Panc1 (cell line): ENCODE measurements around the gene CYB5RL. TPM values are rescaled to one million over a fixed set of nuclear protein-coding genes. Genes with fewer than 3 reads are reported as not detected.

ENCODE experiments used
- ATAC-seq: fragments of 200-7000 bp; cut with Tn5 transposase; 2 replicates; pipeline ENCODE4 v1.9.1; 2020; ENCODE audit warnings: mild to moderate bottlenecking, moderate library complexity
- BruUV-seq: library from RNA; stranded (reverse); fragments of 400-500 nt; replicated peaks from 2 replicates; lab custom pipeline; 2021; lab: Mats Ljungman, UMichigan
- CTCF ChIA-PET: fragments of 300-600 bp; sonication (Branson Sonifier 250); formaldehyde crosslinking; loops from one replicate; lab custom pipeline; 2022; ENCODE audit warnings: antibody characterized with exemption; lab: Charles Lee
- POLR2A ChIA-PET: fragments of 300-600 bp; sonication (Branson Sonifier 250); formaldehyde crosslinking; loops from one replicate; lab custom pipeline; 2022; ENCODE audit warnings: antibody characterized with exemption; lab: Charles Lee
- DNase-seq: peaks from one replicate; pipeline ENCODE4 v3.0.0-alpha.2; 2010; ENCODE audit warnings: low read depth, low spot score
- H3K27ac ChIP-seq: 2 replicates; pipeline ENCODE4 v1.5.1; 2011; ENCODE audit warnings: mild to moderate bottlenecking, low read length, inconsistent platforms
- H3K27me3 ChIP-seq: fragments of 200-500 bp; sonication (Bioruptor generic); 2 replicates; pipeline ENCODE4 v1.6.0; 2014; ENCODE audit warnings: low read length, inconsistent platforms; ENCODE audit not compliant: control insufficient read depth, insufficient read depth
- H3K36me3 ChIP-seq: fragments of 200-500 bp; sonication (Bioruptor generic); 2 replicates; pipeline ENCODE4 v1.5.1; 2014; ENCODE audit warnings: inconsistent platforms, mild to moderate bottlenecking, low read length, moderate library complexity; ENCODE audit not compliant: control insufficient read depth, insufficient read depth
- H3K4me1 ChIP-seq: 2 replicates; pipeline ENCODE4 v1.5.1; 2011; ENCODE audit warnings: inconsistent platforms, mild to moderate bottlenecking, low read length, moderate library complexity; ENCODE audit not compliant: control insufficient read depth, insufficient read depth
- H3K4me3 ChIP-seq, 2 experiments: 2 replicates each; pipeline ENCODE4 v1.5.1; 2011 to 2012; ENCODE audit warnings: low read depth in 2 of 2, low read length in 2 of 2, mild to moderate bottlenecking in 2 of 2, inconsistent platforms in 1 of 2, moderate library complexity in 1 of 2
- H3K9me3 ChIP-seq: fragments of 200-500 bp; sonication (Bioruptor generic); 2 replicates; pipeline ENCODE4 v1.5.1; 2014; ENCODE audit warnings: low read depth, mild to moderate bottlenecking, inconsistent platforms, low read length, moderate library complexity; ENCODE audit not compliant: control insufficient read depth, insufficient read depth
- POLR2AphosphoS5 ChIP-seq: IDR thresholded peaks from 2 replicates; pipeline ENCODE4 v1.6.1; 2012; ENCODE audit warnings: mild to moderate bottlenecking, low read depth, low read length, moderate library complexity
- SIN3A ChIP-seq: IDR thresholded peaks from 2 replicates; pipeline ENCODE4 v1.6.1; 2012; ENCODE audit warnings: low read depth, mild to moderate bottlenecking, low read length, moderate library complexity, borderline replicate concordance; ENCODE audit not compliant: insufficient read depth
- TCF7L2 ChIP-seq: IDR thresholded peaks from 2 replicates; pipeline ENCODE4 v1.6.1; 2011; ENCODE audit warnings: mild to moderate bottlenecking, low read depth, low read length, inconsistent platforms
- in situ Hi-C: cut with HindIII; loops from 2 replicates; pipeline ENCODE4 v1.10.0; 2016; ENCODE audit warnings: low sequenced_read_pairs, low pct_unique_long_range_greater_than_20kb
- intact Hi-C: fragments of 100-400 bp; cut with micrococcal nuclease; formaldehyde crosslinking; loops from one replicate; pipeline ENCODE4 v1.10.0; 2022; ENCODE audit not compliant: unreplicated experiment
- total RNA-seq: library from RNA; stranded (reverse); gene quantifications from one replicate; pipeline ENCODE4 v1.2.1, GENCODE V29; 2021; ENCODE audit not compliant: unreplicated experiment
- TF ChIP-seq, protein P1 (sequence below), 2 experiments: IDR thresholded peaks; 2 replicates each; pipeline ENCODE4 v1.6.1; 2011 to 2012; ENCODE audit warnings: low read depth in 2 of 2, control low read depth in 1 of 2, low read length in 1 of 2, mild to moderate bottlenecking in 1 of 2, moderate library complexity in 1 of 2; ENCODE audit not compliant: insufficient read depth in 1 of 2
- TF ChIP-seq, protein P2 (sequence below): fragments of 450-650 bp; IDR thresholded peaks from 2 replicates; pipeline ENCODE4 v1.5.1; 2017; ENCODE audit warnings: mild to moderate bottlenecking

The CYB5RL gene
- total RNA-seq, 1 experiment from 2014 or later: 19.4 TPM

DNA sequence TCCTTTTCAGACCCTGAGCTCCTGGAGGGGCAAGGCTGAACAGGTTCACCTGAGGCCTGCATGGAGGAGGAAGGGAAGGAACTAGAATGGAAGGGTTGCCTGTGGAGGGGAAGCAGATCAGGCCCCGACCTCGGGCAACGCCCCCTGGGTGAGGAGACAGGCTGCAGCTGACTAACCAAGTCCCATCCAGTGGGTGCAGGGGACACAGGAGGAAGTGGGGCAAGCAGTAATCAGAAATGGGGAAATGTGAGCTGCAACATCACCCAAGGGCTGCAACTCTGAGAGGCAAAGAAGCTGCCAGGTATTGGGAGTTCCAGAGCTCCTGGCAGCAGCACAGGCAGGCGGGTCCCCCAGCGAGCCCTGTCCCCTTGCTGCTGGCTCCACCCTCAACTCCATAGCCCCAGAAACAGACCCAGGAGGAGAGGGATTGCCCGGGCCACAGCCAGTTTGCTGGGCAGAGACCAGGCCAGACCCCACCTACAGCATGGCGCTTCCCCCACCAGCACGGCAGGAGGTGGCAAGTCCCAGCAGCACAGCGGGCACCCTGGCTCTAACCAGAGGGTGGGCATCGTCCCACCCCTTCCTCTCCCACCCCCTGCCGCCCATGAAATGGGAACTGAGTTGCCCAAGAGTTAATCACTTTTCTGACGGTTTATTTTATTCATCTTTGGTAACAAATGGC is 38.7 kb upstream of the CYB5RL start:
- no peak overlapping the region for H3K4me3 ChIP-seq
- no peaks in the 10 kb centered on the region for H3K4me1 ChIP-seq
- ChIA-PET POLR2A (no interaction called here), CTCF (no interaction called here)
- DNase-seq (no peak), ATAC-seq (no peak)
- no TSS peak for BruUV-seq
- no peaks in the 10 kb centered on the region for H3K9me3 ChIP-seq
- intact Hi-C loops (no loop called here), in situ Hi-C loops (no loop called here)
- H3K27me3 ChIP-seq: no peaks in the 10 kb centered on the region
- no peaks in the 10 kb centered on the region for H3K36me3 ChIP-seq
- TF ChIP-seq, protein P1, sequence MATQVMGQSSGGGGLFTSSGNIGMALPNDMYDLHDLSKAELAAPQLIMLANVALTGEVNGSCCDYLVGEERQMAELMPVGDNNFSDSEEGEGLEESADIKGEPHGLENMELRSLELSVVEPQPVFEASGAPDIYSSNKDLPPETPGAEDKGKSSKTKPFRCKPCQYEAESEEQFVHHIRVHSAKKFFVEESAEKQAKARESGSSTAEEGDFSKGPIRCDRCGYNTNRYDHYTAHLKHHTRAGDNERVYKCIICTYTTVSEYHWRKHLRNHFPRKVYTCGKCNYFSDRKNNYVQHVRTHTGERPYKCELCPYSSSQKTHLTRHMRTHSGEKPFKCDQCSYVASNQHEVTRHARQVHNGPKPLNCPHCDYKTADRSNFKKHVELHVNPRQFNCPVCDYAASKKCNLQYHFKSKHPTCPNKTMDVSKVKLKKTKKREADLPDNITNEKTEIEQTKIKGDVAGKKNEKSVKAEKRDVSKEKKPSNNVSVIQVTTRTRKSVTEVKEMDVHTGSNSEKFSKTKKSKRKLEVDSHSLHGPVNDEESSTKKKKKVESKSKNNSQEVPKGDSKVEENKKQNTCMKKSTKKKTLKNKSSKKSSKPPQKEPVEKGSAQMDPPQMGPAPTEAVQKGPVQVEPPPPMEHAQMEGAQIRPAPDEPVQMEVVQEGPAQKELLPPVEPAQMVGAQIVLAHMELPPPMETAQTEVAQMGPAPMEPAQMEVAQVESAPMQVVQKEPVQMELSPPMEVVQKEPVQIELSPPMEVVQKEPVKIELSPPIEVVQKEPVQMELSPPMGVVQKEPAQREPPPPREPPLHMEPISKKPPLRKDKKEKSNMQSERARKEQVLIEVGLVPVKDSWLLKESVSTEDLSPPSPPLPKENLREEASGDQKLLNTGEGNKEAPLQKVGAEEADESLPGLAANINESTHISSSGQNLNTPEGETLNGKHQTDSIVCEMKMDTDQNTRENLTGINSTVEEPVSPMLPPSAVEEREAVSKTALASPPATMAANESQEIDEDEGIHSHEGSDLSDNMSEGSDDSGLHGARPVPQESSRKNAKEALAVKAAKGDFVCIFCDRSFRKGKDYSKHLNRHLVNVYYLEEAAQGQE (IDR thresholded peaks at IDR 0.05; ENCODE audit: insufficient read depth in 1 of 2, low read depth in 2 of 2, low read length in 1 of 2): no peak
- no peak for TF ChIP-seq POLR2AphosphoS5
- TF ChIP-seq TCF7L2: no peak
- TF ChIP-seq, protein P2, sequence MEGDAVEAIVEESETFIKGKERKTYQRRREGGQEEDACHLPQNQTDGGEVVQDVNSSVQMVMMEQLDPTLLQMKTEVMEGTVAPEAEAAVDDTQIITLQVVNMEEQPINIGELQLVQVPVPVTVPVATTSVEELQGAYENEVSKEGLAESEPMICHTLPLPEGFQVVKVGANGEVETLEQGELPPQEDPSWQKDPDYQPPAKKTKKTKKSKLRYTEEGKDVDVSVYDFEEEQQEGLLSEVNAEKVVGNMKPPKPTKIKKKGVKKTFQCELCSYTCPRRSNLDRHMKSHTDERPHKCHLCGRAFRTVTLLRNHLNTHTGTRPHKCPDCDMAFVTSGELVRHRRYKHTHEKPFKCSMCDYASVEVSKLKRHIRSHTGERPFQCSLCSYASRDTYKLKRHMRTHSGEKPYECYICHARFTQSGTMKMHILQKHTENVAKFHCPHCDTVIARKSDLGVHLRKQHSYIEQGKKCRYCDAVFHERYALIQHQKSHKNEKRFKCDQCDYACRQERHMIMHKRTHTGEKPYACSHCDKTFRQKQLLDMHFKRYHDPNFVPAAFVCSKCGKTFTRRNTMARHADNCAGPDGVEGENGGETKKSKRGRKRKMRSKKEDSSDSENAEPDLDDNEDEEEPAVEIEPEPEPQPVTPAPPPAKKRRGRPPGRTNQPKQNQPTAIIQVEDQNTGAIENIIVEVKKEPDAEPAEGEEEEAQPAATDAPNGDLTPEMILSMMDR: no peak
- no peak for TF ChIP-seq SIN3A
- H3K27ac ChIP-seq: no peak overlapping the region

DNA sequence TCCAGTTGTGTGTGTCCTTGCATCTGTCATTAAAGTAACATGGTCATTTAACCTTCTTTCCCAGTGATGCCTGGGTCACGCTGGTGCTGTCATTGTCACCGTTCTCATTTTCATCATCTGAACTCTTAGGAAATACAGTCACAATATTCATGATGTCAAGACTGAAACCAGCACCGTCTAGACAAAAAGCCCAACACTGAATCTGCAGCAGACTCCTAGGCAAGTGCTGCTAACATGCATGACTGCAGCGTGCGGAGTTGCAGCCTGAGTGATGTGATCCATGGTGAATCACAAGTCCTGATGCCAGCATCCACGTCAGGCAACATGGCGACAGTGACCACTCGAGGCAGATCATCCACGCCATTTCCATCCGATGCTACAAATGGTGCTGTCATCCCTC is 37.8 kb upstream of the CYB5RL start:
- no TSS peak for BruUV-seq
- H3K4me1 ChIP-seq: no peaks in the 10 kb centered on the region
- H3K27ac ChIP-seq: no peak overlapping the region
- in situ Hi-C loops (no loop called here), intact Hi-C loops (no loop called here)
- POLR2A ChIA-PET: no interaction called here
- DNase-seq: no peak
- H3K27me3 ChIP-seq: no peaks in the 10 kb centered on the region
- no peaks in the 10 kb centered on the region for H3K9me3 ChIP-seq
- CTCF ChIA-PET: no interaction called here
- no peak for ATAC-seq
- H3K4me3 ChIP-seq: no peak overlapping the region
- TF ChIP-seq TCF7L2 (no peak), POLR2AphosphoS5 (no peak), SIN3A (no peak)
- TF ChIP-seq, protein P2: no peak
- TF ChIP-seq, protein P1 (IDR thresholded peaks at IDR 0.05; ENCODE audit: insufficient read depth in 1 of 2, low read depth in 2 of 2, low read length in 1 of 2): no peak
- H3K36me3 ChIP-seq: no peaks in the 10 kb centered on the region
